ENCODE results near the gene HIPK2.
"Not testable (repeated sequence)": the region's sequence is repeated elsewhere in the genome, so short reads cannot be mapped to it uniquely, and the experiment has no call there.

The HIPK2 gene

DNA sequence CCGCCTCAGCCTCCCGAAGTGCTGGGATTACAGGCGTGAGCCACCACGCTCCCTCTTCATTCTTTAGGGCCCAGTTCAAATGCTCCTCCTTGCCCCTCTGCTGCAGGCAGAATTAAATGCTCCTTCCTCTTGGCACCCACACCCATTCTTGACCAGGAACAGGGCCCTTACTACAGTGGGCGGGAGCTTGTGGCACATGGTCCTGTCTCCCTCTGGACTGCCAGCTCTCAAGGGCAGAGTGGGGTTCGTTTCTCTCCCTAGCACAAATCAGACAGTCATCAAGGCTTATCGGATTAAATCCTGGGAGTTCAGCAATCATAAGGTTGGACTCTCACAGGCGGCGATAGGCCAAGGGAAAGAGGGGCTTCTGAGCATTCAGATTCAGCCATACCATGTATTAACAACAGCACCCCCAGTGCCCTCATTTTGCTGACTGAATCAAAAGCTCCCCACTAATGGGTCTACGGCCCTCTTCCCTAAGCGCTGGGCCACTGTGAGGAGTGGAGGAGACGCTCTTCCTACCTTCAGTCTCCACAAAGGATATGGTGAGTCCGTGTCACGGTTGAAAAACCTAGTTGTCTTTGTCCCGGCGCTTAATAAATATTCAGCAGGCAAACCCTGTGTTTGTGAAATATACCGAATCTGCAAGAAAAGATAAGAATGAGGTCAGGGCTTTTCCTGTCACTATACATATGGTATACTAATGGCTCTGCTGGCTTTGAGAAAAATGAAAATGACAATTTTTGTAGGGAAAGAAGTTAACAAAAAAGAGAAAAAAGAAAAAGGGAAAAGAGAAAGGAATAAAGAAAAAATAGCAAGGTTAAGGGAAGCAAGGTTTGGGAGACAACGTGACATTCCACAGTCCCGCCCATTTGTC lies 146.9 kb downstream of the HIPK2 start:
- no peak for FAIRE-seq
- DNase-seq (ENCODE audit: low spot score) = no peak

DNA sequence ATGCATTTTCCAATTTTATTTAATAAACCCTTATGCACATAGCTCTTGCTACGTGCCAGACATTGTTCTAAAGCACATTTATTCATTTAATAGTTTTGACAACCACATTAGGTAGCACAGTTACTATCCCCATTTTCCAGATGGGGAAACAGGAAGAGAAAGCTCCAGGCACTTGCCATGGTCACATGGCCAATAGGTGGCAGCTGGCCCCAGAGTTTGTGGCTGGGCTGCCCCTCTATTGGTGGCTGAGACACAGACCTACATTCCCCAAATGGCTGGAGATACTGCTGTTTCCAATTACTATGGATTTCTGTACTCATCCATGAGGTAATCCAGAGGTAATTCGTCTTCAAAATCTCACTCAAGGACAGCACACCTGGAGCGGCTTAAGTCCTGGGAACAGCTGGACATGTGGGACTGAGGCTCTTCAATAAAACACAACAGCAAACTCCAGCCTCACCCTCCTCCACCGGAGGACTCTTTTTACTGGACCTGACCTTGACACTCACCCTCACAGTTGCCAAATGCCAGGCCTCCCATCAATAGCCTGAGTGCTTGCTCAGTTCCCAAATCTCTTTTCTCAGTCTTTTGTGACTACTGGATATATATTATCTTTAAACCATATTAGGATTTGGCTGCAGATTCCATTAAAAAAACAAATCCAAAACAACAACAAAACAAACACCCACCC lies 148.3 kb downstream of the HIPK2 start:
- FAIRE-seq (no peak), DNase-seq (ENCODE audit: low spot score) (no peak)

DNA sequence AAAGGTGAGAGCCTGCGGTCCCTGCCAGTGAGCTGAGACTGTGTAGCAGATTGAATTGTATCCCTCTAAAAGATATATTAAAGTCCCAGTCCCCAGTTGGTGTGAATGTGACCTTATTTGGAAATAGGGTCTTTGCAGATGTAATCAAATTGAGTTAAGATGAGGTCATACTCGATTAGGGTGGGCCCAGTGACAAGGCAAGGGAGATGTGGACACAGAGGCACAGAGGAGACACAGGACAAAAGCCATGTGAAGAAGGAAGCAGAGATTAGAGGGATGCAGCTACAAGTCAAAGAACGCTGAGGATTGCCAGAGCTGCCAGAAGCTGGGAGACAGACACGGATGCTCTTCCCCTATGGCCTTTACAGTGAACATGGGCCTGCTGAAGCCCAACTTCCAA lies 150.0 kb downstream of the HIPK2 start:
- no peak for FAIRE-seq
- no peak for DNase-seq (ENCODE audit: low spot score)

DNA sequence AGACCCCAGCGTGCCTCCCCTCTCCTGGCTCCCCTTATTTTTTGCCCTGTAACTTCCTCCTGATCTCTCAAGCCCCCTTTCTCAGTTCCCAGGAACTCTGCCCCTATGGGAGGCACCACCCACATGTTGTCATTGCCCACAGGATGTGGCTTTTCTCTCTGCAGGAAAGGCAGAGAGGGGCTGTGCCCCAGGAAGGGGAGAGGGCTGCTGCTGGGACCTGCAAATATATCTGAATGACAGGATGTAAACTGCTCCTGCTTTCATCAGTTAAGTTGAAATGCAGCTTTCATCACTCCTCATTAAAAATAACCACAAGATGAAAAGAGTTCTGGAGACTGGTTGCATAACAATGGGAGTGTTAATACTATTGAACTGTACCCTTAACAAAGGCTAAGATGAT lies 151.0 kb downstream of the HIPK2 start:
- FAIRE-seq = no peak
- DNase-seq (ENCODE audit: low spot score) = no peak

DNA sequence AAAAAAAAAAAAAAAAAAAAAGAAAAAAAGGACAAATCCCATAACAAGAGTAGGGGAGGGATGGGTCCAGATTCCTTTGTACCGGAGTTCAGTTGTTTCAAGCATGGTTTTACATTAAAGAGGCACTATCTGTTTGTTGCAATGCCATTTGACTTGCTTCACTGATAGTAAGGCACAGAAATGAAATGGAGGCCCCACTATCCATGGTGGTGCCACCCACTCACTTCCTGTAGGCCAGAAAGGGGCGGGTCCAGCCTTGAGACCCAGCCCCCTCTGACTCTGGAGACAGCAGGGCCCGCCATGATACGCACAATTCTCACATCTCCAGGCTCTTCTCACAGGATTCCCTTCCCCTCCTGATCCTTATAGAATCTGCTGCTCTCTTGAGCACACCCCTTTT lies 154.3 kb downstream of the HIPK2 start:
- DNase-seq (ENCODE audit: low spot score) (no peak), FAIRE-seq (no peak)

DNA sequence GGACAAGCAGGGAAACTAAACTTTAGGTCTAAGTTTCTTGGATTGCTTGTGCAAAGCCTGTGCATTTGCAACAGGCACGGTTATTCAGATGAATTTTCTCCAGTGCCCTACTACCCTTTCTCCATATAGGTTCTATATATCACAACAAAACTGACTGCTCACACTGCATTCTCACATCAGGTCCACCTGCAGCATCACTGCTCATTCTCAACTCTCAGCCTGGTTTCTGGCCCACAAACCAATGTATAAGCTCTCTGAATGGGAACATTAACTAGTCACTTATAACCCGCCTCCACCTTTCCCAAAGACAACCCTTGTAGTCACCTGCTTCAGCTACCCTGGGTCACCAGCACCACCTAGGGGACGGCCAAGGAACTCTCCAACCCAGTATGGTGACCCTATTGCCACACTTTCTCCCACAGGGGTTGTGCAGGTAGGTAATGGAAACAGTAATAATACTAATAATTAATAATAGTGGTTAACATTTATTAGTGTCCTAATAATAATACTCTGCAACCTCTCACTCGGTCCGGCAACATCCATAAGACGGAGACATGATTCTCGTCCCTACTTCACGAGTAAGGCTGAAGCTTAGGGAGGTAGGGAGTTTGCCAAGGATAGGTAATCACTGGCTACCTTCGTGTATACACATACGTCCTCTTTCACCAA lies 157.0 kb downstream of the HIPK2 start:
- FAIRE-seq (no peak), DNase-seq (ENCODE audit: low spot score) (peak; percentile 43)

DNA sequence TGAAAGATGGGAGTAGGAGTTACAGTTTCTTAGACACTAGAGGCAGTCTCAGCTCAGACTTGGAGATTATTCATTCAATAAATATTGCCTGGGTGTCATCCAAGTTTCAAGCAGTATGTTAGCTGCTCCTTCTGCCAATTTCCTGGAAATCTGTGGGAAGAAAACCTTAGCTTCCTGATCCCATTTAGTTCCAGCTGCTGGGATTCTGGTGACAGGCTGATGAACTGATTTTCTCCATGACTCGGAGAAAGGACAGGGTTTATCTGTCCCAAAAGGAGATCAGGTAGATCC lies 158.5 kb downstream of the HIPK2 start:
- DNase-seq (ENCODE audit: low spot score) (no peak), FAIRE-seq (no peak)

DNA sequence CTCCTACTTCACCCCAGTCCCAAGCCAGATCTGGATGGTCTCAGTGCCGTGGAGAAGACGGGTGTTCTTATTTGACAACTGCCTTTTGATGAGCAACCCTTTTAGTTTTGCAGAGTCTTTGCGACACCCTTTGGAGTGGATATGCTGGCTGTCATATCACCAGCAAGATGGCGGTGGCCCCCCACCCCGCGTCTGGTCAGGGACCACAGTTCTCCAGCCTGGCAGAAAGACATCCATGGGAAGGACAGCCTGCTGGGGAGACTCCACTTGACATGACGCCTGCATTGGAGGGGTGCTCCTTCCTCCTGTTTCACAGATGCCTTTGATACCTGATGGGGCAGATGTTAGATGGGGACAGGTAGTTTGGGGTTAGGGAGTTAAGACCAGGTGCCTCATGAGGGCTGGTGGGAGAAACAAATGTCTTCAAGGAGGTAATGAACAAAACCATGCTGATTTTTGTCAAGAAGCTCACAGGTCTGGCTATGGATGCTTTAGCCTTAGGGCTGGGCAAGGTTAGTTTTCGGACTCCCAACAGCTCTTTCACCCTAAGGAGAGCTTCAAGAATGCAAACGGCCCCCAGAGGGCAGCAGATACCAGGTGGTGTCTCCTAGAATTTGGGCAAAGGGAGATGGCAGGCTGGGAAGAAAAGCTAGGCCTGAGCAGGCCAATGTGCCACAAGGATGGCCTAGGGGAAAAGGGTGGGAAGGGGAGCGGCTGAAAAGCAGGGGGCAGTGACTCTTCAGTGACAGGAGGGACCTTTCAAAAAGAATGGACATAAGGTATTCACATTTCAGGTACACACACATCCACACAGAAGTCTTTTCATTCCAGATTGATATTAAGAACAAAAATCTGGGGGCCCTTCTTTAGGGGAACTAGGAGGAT lies 159.1 kb downstream of the HIPK2 start:
- no peak for FAIRE-seq

DNA sequence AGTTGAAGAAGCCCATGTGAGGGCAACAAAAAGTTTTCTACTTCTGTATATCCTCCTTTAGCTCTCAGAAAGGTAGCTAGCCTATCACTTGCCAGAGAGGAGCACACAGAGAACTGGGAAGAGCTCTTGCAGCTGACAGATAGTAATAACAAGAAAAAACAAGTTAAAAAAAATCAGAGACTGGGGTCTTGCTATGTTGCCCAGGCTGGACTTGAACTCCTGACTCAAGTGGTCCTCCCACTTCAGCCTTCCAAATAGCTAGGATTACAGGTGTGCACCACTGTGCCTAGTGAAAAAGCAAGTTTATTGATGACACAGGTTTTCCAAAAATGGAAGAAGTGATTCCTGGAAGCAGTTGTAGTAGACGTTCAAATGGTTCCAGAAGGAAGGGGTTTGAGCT lies 160.7 kb downstream of the HIPK2 start:
- FAIRE-seq (no peak), DNase-seq (ENCODE audit: low spot score) (no peak)

More for the DNA sequence above, 159.1 kb downstream of the HIPK2 start:
- peak; percentile 34 for DNase-seq (ENCODE audit: low spot score)

DNA sequence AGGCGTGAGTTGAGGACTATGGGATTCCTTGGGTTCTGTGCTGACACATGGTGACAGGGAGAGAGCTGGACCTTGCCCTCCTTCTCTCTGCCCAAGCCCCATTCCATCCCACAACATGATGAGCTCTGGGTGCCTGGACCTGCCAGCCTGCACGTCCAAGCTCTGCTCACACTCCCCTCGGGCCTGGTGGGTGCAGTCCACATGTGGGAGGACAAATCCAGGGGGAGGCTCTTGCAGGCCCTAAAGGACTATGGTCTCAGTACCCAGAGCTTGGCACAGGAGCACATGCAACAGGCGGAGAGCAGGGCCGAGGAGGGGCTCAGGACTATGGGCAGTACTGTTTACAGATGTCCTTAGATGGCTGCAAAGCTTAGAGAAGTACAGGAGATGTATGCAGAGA lies 162.9 kb downstream of the HIPK2 start:
- DNase-seq (ENCODE audit: low spot score) (no peak), FAIRE-seq (no peak)

DNA sequence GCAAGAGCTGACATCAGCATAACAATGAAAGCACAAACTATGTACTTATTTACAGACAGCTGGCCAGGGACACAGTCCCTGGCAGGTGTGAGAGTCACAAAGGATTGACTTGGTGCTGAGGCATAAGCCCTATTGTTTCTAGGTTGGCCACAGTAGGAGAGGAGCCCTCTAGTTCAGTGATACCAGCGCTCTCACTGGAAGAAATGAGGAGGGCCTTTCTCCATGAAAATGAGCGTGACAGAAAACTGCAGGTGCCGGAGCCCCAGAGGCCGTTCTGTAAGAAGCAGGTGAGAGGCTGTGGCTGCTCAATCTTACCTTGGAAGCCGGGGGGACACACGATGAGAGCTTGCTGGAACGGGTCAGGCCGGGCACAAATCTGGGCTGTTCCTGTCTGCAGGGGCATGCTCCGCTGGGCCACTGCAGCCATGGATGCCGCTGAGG lies 163.8 kb downstream of the HIPK2 start:
- no peak for FAIRE-seq
- DNase-seq (ENCODE audit: low spot score) = no peak

DNA sequence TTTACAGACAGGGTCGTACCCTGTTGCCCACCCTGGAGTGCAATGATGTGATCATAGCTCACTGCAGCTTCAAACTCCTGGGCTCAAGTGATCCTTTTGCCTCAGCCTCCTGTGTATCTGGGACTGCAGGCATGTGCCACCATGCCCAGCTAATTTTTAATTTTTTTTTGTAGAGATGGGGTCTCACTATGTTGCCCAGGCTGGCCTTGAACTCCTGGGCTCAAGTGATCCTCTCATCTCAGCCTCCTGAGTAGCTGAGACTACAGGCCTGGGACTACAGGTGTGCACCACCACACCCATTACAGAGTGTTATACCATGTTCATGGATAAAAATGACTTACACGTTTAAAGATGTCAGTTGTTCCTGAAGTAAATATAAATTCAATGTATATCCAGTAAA lies 166.2 kb downstream of the HIPK2 start:
- not testable (repeated sequence) for FAIRE-seq; DNase-seq (ENCODE audit: low spot score)

DNA sequence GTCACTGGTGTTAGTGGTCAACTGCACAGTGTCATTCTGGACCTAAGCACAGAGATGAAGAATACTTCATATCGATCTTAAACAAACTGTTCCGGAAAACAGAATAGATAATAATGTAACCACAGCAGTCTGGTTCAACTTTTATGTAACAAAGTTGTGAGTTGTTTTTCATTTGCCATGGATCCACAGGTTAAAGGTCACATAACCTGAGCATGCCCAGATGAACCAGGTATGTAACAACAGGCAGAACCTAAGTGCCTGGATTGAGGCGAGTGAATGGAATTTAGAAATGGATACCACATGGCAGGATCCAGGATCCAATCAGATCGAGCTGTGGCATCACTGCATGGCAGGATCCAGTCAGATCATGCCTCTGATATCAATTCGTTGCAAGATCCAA lies 167.2 kb downstream of the HIPK2 start:
- FAIRE-seq = no peak
- no peak for DNase-seq (ENCODE audit: low spot score)

DNA sequence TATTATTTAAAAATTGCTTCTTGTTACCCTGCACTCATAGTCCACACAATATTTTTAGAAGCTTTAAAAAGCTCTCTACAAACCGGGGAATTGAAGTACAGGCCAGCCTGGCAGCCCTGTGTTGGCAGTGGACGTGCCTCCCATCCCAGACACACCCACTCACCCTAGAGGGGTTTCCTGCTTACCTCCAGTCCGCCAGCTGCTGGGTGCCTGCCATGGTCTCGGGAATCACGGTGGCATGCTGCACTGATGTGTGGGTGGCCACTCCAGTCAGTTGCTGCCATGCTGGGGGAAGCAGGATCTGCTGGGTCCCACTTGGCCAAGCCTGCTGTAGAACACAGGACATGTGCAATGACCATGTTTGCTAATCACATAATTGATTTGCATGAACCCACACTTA lies 173.9 kb downstream of the HIPK2 start:
- DNase-seq (ENCODE audit: low spot score) (no peak), FAIRE-seq (no peak)

DNA sequence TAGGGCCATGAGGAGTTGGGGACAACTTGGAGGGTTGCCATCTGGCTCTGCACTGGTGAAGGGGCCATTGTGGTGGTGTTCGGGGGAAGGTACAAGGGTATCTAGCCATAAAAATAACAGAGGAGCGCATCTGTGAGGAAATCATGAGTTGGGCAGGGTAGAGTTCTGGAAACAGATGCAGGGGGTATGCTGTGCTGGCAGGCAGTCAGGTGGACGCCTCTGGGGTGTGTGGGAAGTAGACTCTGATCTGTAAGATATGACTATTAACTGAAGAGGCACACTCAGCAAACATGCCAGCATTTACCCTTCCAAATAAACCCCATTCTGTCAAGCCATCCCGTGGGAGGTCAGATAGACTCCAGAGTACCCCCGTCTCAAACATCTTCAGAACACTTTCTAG lies 174.5 kb downstream of the HIPK2 start:
- no peak for DNase-seq (ENCODE audit: low spot score)
- FAIRE-seq = no peak

DNA sequence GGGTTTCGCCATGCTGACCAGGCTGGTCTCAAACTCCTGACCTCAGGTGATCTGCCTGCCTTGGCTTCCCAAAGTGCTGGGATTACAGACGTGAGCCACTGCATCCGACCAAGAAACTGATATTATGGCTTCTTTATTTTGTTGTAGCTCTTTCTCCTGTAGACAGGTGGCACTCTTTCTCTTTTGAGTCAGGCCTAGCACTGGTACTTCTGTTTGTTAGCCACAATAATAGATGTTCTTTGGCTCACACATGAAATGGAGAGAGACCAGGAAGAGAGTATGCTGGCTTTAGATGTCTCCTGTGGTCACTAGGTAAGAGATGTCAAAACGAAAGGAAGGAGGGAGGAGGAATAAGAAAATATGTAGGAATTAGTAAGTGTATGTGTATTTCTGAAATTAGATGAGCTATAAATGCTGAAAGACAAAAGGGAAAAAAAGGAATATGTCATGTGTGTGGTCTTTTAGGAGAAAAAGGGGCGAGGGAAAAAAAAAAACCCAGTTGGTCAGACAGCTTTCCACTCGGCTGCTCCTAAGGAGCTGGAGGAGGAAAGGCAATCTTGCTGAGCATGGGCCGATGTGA lies 175.6 kb downstream of the HIPK2 start:
- FAIRE-seq (no peak), DNase-seq (ENCODE audit: low spot score) (peak; percentile 24)

DNA sequence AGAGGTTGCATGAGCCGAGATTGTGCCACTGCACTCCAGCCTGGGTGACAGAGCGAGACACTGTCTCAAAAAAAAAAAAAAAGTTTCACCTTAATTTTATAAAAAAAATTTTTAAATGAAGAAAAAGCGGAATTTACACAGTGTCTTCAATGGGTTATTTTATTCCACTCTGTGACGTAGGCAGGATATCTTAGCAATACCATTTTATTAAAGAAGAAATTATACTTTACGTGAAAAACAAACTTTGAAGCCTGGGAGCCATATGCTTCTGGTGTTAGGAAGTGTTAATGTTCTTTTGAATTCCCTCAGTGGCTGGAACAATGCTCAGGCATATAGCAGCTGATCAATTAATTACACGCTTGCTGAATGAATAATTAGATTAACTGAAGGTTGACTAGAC lies 176.6 kb downstream of the HIPK2 start:
- DNase-seq (ENCODE audit: low spot score) (no peak), FAIRE-seq (no peak)

DNA sequence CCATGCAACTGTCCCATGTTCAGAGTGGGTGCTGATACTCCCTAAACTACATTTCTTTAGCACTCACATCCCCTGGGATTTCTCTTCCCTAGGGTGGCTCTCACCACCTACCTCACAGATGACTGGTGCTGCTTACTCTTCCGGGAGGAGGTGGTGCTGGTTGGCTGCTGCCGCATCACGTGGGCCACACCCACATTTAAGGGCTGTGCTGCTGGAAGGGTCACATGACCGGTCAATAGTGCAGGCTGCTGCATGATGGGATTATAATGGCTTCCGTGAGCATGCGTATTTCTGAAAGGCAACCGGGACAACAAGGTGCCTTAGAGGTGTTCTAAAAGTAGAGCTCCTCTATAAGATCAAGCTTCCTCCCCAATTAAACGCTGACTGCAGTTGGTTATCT lies 177.5 kb downstream of the HIPK2 start:
- FAIRE-seq (no peak), DNase-seq (ENCODE audit: low spot score) (no peak)

DNA sequence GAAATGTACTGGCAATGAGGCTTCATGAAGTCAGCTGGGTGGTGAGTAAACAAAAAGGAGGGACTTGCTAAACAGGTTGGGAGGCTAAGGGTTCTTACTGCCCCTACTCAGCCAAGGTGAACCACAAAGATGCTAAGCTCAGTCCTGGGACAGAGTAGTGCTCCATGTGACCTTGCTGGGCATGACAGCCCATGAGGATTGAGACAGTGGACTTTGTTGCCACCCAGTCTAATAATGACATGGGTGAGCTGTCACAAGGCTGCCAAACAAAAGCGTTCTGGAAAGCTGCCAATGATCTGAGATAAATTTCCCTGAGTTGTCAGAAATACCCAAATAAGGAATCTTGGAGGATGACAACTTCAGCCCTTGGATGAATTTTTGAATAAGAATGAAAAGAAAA lies 179.2 kb downstream of the HIPK2 start:
- DNase-seq (ENCODE audit: low spot score) (no peak), FAIRE-seq (no peak)

DNA sequence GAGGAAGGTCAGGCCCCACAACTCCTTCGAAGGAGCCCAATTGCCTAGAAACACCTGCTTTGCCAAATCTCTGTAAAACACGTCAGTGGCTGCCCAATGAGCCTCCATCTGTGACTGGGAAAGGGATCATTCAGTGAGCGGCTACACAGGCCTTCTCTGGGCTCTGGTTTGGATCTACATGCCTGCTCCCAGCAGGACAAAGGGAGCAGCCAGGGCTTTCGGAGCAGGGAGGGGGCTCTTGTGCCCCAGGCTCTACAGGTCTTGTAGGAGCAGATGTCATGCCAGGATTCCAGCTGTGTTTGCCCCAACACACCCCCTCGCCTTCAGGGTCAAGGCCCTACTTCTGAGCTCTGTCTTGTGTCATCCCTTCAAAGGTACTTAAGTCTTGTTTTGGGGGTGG lies 180.8 kb downstream of the HIPK2 start:
- FAIRE-seq (no peak), DNase-seq (ENCODE audit: low spot score) (no peak)

DNA sequence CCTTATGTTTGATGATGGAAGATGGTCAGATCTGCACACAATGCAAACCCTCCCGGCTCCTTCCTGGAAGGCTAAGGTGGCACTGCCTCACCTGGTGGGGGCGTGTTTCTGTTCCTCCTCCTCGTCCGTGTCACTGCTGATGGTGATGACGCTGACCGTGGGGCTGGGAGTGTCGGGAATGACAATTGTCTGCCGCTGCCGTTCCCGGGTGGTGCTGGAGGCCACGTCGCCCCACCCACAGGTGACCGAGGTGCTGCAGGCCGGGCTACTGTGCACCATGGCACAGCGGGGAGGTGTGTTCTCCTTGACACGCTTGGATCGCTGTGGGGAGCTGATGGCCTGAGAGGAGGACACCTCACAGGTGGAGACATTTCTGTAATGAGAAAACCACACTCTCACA lies 181.2 kb downstream of the HIPK2 start:
- FAIRE-seq (no peak), DNase-seq (ENCODE audit: low spot score) (no peak)
